ENCODE data around the gene ATAD1. TPM values are rescaled to one million over a fixed set of nuclear protein-coding genes. Genes with fewer than 3 reads are reported as not detected.

The ATAD1 gene
- 41.9 and 48.4 TPM in 2 replicates for total RNA-seq

GRCh38 chr10:87817609-87818504 lies at the start of gene ATAD1:
Gene ATAD1, minus strand, starts transcription at chr10:87818226. Its CDS starts 3,627 bp downstream, at chr10:87814599.

GRCh38 chr10:87863053-87863943 lies 45.3 kb upstream of the ATAD1 start, which contains the start of the genes KLLN and PTEN:
Gene KLLN, minus strand, starts transcription at chr10:87863533. Its CDS starts 1,046 bp downstream, at chr10:87862487.
Gene PTEN, plus strand, starts transcription at chr10:87863625. Its CDS starts 845 bp downstream, at chr10:87864470.

Other genes starting within 250 kb of the ATAD1 start
- 77.7 and 112 TPM in 2 replicates for gene PAPSS2, start 158.3 kb downstream of the ATAD1 start, total RNA-seq
- 0.33 and 0.62 TPM in 2 replicates for gene KLLN, start 45.3 kb upstream of the ATAD1 start, total RNA-seq
- gene PTEN, start 45.4 kb upstream of the ATAD1 start, total RNA-seq, result 127 and 198 TPM in 2 replicates